ENCODE measurements around the gene WIPF1.

WIPF1 gene

GRCh38 chr2:174597345-174598047, at the start of gene WIPF1:
Gene WIPF1, minus strand, starts transcription at chr2:174597804. Its CDS starts 12,231 bp downstream, at chr2:174585573.
- no peak for DNase-seq (ENCODE audit: low spot score)

DNA sequence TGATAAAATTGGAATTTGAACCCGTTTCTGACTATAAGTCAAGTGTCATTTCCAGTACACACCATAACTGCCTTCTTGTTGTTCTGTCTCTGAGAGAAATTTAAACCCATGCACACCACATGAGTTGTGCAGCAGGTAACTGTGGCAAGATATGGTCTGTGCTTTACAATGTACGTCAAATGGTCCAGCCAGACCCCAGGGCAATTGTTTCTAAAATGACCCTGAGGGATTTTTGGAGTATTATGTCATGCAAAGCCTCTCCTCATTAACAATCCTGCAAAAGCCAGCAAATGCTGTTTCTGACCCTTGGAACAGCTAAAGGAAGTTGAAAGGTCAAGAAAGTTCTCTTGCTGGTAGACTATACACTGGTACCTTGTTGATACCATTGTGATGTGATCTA, 47.7 kb upstream of the WIPF1 start:
- no peak for DNase-seq (ENCODE audit: low spot score)

DNA sequence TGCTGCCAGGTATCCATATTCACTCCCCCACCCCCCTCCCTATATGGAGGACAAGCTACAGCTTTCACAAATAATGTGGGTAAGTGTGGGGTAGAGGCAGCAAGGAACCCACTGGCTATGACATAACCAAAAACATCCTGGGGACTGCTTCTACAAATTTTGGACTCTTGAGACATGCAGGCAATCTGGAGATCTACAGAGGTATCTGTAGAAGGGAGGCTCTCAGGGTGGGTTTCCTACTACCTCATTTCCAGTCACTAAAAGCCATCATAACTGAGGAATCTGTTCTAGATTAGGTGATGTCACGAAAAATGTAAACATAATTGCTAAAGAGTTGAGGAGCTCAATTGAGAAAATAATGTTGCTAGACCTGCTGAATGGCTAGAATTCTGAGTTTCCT, 46.8 kb upstream of the WIPF1 start:
- no peak for DNase-seq (ENCODE audit: low spot score)

DNA sequence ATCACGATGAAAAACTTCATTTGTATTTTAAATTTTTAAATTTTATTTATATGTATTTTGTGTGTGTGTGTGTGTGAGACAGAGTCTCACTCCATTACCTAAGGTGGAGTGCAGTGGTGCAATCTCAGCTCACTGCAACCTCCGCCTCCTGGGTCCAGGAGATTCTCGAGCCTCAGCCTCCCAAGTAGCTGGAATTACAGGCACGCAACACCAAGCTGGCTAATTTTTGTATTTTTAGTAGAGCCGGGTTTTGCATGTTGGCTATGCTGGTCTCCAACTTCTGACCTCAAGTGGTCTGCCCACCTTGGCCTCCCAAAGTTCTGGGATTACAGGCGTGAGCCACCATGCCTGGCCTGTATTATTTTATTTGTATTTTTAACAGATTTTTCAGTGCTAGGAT, 45.8 kb upstream of the WIPF1 start:
- no peak for DNase-seq (ENCODE audit: low spot score)

DNA sequence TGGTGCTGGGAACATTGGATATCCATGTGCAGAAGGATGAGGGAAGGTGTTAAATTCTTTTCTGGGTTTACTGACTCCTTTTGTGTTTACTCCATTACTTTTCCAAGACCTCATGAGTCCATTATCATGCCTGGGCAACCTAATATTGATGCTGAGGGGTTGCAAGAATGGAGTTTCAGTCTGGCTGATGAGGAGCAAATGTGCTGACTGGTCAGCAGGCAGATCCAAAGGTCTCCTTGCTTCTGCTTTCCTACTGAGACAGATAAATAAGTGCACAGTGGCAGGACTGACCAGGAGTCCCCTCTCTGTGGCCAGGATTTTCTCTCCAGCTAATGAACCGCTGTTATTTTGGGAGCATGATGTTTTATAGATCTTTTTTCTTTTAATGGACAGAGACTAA, 43.6 kb upstream of the WIPF1 start:
- no peak for DNase-seq (ENCODE audit: low spot score)

GRCh38 chr2:174636987-174637386, 39.4 kb upstream of the WIPF1 start:
- DNase-seq (ENCODE audit: low spot score), result no peak

DNA sequence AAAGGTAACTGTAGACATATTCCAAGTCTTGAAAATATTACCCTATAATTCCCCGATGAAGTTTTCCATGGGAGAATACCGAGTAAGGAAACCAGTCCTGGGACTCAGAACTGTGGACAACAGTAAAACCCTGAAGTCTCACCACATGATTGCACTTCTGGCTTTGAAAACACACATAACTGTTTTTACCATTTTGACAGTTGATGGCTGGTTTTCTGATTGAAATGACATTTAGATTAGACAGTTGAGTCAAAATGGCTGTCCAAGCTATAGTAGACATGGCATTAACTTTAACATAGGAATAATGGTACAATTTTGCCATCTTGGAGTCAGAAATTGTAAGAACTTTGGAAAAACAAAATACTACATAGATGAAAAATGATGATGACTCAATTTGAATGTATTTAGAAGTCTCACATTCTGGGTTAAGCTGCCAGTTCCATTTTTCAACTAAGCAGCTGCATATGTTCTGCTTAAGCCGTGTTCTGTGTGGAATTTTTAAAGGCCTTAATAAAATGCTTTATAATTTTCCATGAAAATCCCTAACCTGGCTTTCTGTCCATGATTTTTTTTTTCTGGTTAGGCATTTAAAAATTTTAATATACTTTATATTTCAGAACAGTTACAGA, 38.3 kb upstream of the WIPF1 start:
- DNase-seq (ENCODE audit: low spot score), result no peak

DNA sequence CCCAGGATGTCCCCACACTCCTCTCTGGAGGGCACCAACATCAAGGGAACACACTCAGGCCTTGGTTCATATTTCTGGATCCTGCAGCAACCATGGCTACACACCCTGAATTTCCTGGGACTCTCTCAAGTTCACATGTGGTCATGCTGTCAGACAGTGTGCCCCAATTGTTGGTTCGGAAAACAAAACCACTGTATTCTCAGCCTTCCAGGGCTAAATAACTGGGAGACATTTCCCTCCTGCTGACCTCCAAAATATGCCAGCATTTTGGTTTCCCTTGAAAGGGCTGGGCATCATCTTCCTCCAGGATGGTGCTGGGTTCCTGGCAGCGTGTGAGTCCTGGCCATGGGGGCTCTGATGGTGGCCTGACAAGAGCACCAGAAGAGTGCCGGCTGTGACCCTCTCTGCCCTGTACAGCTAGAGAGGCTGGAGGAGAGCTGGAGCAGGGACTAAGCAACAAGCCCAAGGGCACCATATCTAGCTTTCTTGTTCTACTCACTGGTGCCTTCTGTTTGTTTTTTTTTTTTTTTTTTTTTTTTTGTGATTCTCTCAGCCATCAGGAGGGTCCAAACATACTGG, 37.5 kb upstream of the WIPF1 start:
- peak; percentile 34 for DNase-seq (ENCODE audit: low spot score)

DNA sequence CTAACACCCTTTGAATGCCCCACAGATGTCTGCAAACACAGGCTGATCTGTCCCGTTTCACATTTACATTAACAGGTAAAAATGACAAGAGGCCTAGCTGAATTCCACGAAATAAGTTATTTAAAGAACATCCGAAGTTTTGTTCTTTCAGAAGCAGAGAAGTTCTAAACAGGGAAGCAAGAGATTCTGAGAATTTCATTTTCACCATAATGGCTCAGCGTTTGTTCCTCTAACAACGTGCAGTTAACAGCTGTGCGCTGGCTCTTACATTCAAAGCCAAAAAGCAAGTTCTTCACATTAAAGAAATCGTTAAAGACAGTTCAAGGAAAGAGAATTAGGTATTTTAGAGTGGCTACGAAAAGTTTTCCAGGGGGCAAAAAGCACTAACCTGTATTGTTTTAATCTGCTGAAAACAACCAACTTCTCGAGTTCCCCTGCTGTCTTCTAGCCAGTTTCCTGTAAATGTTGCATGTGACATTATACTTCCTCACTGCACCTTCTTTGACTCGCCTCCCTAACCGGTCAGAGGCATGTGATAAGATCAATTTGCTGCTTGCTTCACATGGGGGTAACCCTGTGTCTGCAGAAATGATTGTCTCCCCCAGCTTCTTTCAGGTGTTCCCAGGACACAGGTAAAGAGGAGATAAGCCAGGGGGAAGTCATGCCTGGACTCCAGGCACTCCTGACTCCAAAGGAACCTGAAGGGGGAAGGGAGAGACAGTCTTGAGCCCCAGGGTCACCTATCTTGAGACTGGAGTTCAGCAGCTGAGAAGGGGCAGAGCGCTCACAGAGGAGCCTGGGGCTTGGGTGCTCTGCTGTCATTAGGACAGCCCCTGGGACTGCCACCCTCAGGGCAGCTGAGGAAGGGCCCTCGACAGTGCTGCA, 36.8 kb upstream of the WIPF1 start:
- DNase-seq (ENCODE audit: low spot score), result peak; percentile 71

DNA sequence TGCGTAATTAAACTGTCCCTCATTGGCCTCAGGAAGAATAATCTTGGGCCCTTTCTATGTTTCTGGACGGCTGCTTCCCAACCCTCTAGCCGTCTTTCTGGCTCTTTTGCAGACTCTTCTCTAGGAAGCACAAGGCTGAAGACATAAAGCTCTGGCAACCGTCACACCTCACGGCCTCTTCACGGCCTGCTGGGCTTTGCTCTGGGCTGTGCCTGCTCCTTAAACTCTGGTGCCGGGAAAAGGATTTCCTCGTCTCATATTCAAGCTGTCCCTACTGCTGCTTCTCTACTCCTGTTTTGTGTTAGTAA, 36.0 kb upstream of the WIPF1 start:
- peak; percentile 25 for DNase-seq (ENCODE audit: low spot score)

- DNase-seq (ENCODE audit: low spot score), result peak; percentile 36
These were observed 35.4 kb upstream of the WIPF1 start for GRCh38 chr2:174632841-174633622.

GRCh38 chr2:174631009-174631981, 33.7 kb upstream of the WIPF1 start:
- DNase-seq (ENCODE audit: low spot score), result no peak

GRCh38 chr2:174630107-174630506, 32.5 kb upstream of the WIPF1 start:
- no peak for DNase-seq (ENCODE audit: low spot score)

DNA sequence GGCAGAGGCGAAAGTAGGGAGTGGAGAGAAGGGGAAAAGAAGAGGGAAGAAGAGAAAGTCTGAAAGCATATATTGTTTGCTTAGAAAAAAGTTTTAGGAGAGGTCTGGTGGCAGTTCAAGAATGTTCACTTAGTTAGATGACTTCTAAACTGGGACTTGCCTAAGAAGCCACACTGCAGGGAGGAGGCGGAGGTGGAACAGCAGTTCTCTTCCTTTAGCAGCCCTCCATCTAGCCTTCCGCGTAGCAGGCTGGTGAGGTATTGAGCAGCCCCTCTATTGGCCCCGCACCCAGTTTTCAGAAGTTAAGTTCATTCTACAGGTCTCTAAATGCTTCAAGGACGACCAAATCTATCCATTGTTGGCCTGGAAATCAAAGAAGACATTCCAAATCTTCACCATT, 31.9 kb upstream of the WIPF1 start:
- DNase-seq (ENCODE audit: low spot score), result no peak

DNA sequence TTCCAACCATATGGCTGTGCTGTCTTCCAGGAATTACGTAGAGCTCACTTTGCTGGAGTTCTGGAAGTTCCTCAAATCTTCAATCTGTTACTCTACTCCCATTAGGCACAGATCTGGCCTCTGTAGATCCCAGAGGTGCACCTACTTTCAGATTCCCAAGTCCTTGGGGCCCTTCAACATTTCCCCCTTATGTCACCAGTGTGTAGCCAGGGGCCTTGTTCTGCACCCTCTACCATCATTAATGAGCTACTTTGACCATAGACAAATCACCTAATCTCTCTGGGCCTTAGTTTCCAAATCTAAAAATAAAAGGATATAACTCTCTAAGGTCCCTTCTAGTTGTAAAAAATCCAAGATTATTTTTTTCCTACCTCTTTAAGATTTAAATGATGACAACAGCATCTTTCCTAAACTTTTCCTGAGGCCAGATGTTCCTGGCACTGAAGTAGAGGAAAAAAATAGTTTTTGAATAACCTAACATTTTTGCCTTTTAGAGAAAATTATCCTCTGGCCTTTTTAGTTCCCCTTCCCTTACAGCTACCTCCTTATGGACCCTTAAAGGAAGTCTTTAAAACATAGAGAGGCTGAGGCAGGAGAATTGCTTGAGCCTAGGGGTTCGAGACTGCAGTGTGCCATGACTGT, 31.0 kb upstream of the WIPF1 start:
- no peak for DNase-seq (ENCODE audit: low spot score)

- no peak for DNase-seq (ENCODE audit: low spot score)
These were observed 29.6 kb upstream of the WIPF1 start for GRCh38 chr2:174627216-174627615.

GRCh38 chr2:174624895-174625430, 27.4 kb upstream of the WIPF1 start:
- DNase-seq (ENCODE audit: low spot score), result peak; percentile 26

- no peak for DNase-seq (ENCODE audit: low spot score)
These were observed 26.1 kb upstream of the WIPF1 start for GRCh38 chr2:174623690-174624089.

DNA sequence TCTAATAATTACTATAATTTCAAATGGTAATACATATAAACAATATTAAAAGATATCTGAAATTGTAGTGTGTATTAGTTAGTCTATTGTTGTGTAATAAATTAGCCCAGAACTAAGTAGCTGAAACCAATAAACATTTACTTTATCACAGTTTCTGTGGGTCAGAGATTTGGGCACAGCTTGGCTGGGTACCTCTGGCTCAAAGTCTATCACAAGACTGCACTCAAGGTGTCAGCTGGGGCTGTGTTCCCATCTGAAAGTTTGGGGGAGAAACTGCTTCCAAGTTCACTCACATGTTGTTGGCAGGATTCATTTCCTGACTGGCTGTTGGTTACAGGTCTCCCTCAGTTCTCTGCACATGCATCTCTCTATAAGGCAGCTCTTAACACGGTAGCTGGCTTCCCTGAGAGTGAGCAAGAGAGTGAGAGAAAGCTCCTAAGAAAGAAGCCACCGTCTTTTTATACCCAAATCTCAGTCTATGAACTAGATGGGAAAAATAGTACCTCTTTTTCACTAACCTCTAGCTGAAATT, 25.6 kb upstream of the WIPF1 start:
- DNase-seq (ENCODE audit: low spot score), result no peak

DNA sequence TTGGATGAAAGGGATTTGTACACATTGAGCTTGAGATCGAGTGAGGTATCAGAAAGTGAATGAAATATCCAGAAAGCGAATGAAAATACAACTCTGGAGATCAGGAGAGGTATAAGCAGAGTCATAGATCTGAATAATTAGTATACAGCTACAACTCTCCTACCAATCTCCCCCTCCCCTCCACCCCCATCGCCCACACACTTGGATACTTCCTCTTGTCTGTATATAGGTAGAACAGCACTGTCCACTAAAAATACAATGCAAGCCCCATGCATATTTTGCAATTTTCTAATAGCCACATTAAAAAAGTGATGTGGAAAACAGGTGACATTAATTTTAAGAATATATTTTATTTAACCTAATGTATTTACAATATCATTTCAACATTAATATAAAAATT, 23.7 kb upstream of the WIPF1 start:
- no peak for DNase-seq (ENCODE audit: low spot score)
